Lung (tissue), 12 donors: ENCODE results near the gene BCAS1. TPM values are rescaled to one million over a fixed set of nuclear protein-coding genes. Genes with fewer than 3 reads are reported as not detected.

Experiments used
- ATAC-seq: fragments of 200-7000 bp; cut with Tn5 transposase; one replicate; pipeline ENCODE4 v1.9.1; 2020; ENCODE audit warnings: moderate number of reproducible peaks; ENCODE audit not compliant: insufficient read depth, low FRiP score
- DNase-seq, 3 donors: peaks; one replicate each; pipeline ENCODE4 v3.0.0-alpha.2; 2013 to 2017
- H3K27ac ChIP-seq, 2 donors: one replicate each; pipeline ENCODE4 v1.5.1; 2013; ENCODE audit warnings: mild to moderate bottlenecking in 2 of 2, moderate library complexity in 2 of 2, control low read depth in 1 of 2, inconsistent platforms in 1 of 2, low read depth in 1 of 2, low read length in 1 of 2
- H3K27me3 ChIP-seq, 3 donors: one replicate each; pipeline ENCODE4 v1.5.1; 2013; ENCODE audit warnings: low read length in 2 of 3; ENCODE audit not compliant: control insufficient read depth in 3 of 3, insufficient read depth in 3 of 3
- H3K36me3 ChIP-seq, 4 donors: one replicate each; pipeline ENCODE4 v1.5.1; 2013; ENCODE audit warnings: low read length in 4 of 4, mild to moderate bottlenecking in 1 of 4, moderate library complexity in 1 of 4; ENCODE audit not compliant: control insufficient read depth in 4 of 4, insufficient read depth in 4 of 4
- H3K4me1 ChIP-seq, 5 donors: one replicate each; pipeline ENCODE4 v1.5.1; 2013; ENCODE audit warnings: low read length in 5 of 5, mild to moderate bottlenecking in 2 of 5, moderate library complexity in 1 of 5; ENCODE audit not compliant: control insufficient read depth in 5 of 5, insufficient read depth in 5 of 5
- H3K4me3 ChIP-seq: one replicate; pipeline ENCODE4 v1.5.1; 2013; ENCODE audit warnings: mild to moderate bottlenecking, control low read depth, moderate library complexity
- H3K9ac ChIP-seq, 2 donors: one replicate each; pipeline ENCODE4 v1.5.1; 2013; ENCODE audit warnings: low read length in 2 of 2, control low read depth in 1 of 2; ENCODE audit not compliant: insufficient read depth in 1 of 2
- H3K9me3 ChIP-seq, 4 donors: one replicate each; pipeline ENCODE4 v1.5.1; 2013; ENCODE audit warnings: low read length in 3 of 4, mild to moderate bottlenecking in 1 of 4, moderate library complexity in 1 of 4; ENCODE audit not compliant: control insufficient read depth in 4 of 4, insufficient read depth in 3 of 4
- WGBS, 2 donors: extraction: QIAGEN DNeasy Blood & Tissue Kit; methylation state at CpG; one replicate each; pipeline ENCODE4 v1.1.7; 2013; 5-methylcytosine and 5-hydroxymethylcytosine counted together
- polyA plus RNA-seq, 2 donors: library from polyadenylated mRNA; stranded (reverse); fragments of 200-250 nt; gene quantifications; one replicate each; pipeline ENCODE4 v1.2.1, GENCODE V29; 2013
- total RNA-seq, 2 donors: library from RNA; depleted of rRNA in 1 of 2; stranded (reverse); fragments of >200 nt in 1 of 2; gene quantifications; one replicate each; pipeline ENCODE4 v1.2.1, GENCODE V29; 2014 to 2021
- TF ChIP-seq, protein P1 (sequence below): IDR thresholded peaks from 2 replicates; pipeline ENCODE4 v1.5.1; 2012; ENCODE audit warnings: mild to moderate bottlenecking; ENCODE audit errors: control extremely low read depth, extremely low read depth
- donor health status: control.
- donor health status: control.
- donor health status: Bipolar disorder and iron deficiency.
- donor health status: healthy.
- donor health status: DM: yes; HTN: yes; CAD: no.

BCAS1 gene
- total and polyA plus RNA-seq, 4 donors, result 1.2 to 4.0 (median 2.3) TPM

DNA sequence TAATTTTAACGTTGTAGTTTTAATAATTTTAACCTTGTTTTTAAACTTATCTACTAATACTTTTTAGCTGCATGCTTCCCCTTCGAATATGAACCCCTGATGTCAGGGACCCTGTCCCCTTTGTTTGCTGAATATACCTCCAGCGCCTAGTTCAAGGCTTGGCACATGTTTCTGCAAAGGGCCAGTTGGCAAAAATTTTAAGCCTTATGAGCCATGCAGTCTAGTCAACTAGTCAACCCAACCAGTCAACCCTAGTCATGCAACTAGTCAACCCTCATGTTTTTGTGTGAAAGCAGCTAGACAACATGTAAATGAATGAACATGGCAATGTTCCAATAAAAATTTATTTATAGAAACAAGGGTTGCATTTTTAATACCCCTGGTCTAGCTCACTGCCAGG lies 119.8 kb downstream of the BCAS1 start:
- WGBS, 2 donors, result 87 to 93% methylated on average over 3 of the region's 3 CpGs
- Histone ChIP-seq H3K9me3 (peaks cover 0 to 5% (median 1%) of the 10 kb centered on the region in 4 donors), H3K27me3 (no peaks in the 10 kb centered on the region), H3K4me1 (peaks cover 0 to 10% (median 6%) of the 10 kb centered on the region in 5 donors), H3K4me3 (no peak overlapping the region), H3K36me3 (no peaks in the 10 kb centered on the region), H3K9ac (no peak overlapping the region), H3K27ac (no peak overlapping the region)
- DNase-seq (no peak), ATAC-seq (no peak)
- TF ChIP-seq, protein P1, sequence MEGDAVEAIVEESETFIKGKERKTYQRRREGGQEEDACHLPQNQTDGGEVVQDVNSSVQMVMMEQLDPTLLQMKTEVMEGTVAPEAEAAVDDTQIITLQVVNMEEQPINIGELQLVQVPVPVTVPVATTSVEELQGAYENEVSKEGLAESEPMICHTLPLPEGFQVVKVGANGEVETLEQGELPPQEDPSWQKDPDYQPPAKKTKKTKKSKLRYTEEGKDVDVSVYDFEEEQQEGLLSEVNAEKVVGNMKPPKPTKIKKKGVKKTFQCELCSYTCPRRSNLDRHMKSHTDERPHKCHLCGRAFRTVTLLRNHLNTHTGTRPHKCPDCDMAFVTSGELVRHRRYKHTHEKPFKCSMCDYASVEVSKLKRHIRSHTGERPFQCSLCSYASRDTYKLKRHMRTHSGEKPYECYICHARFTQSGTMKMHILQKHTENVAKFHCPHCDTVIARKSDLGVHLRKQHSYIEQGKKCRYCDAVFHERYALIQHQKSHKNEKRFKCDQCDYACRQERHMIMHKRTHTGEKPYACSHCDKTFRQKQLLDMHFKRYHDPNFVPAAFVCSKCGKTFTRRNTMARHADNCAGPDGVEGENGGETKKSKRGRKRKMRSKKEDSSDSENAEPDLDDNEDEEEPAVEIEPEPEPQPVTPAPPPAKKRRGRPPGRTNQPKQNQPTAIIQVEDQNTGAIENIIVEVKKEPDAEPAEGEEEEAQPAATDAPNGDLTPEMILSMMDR, result no peak

- Histone ChIP-seq H3K9me3 (peaks cover 0 to 5% (median 1%) of the 10 kb centered on the region in 4 donors), H3K9ac (no peak overlapping the region), H3K27ac (peak overlapping the region in 1 of 2 donors; percentile 7), H3K36me3 (no peaks in the 10 kb centered on the region), H3K4me1 (peaks cover 0 to 10% (median 6%) of the 10 kb centered on the region in 5 donors), H3K27me3 (no peaks in the 10 kb centered on the region), H3K4me3 (no peak overlapping the region)
- 43 to 56% methylated on average over 7 of the region's 7 CpGs for WGBS, 2 donors
- DNase-seq (no peak), ATAC-seq (no peak)
- TF ChIP-seq, protein P1, result no peak
Observed at GRCh38 chr20:53950031-53950430, 120.4 kb downstream of the BCAS1 start.

DNA sequence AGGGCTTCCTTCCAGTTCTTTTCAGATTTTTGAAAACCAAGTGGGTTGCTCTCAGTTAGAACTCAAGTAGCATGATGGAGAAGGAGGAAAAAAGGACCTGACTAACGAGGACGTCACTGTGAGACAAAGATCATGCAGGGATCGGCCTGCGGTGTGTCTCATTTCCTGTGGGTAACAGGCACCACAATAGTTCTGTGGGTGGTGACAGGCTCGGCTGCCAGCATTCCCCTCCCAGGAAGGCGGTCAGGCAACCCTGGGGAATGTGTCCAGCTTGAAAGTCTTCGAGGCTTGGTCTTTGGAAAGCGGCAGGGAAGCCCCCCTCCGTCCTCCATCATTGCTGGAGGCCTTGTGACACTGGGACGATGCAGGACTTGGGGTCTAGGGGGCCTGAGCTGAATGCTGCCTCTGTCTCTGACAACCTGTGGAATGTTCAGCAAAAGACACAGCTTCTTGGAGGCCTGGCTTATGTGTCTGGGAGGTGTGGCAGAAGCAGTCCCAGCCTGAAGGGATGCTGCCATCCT lies 121.0 kb downstream of the BCAS1 start:
- peaks cover 0 to 5% (median 1%) of the 10 kb centered on the region in 4 donors for H3K9me3 ChIP-seq
- peak in 1 of 3 donors; percentile 27 for DNase-seq
- no peak overlapping the region for H3K4me3 ChIP-seq
- no peaks in the 10 kb centered on the region for H3K36me3 ChIP-seq
- no peak for ATAC-seq
- peaks cover 0 to 10% (median 6%) of the 10 kb centered on the region in 5 donors for H3K4me1 ChIP-seq
- 9 to 22% methylated on average over 10 of the region's 10 CpGs for WGBS, 2 donors
- H3K27ac ChIP-seq, result peak overlapping the region; percentile 3 to 7
- TF ChIP-seq, protein P1, result no peak
- no peak overlapping the region for H3K9ac ChIP-seq
- H3K27me3 ChIP-seq, result no peaks in the 10 kb centered on the region
